GM12801 (cell line): Measurements from ENCODE around the gene WDR74.

Source experiments
- TF ChIP-seq, protein P1 (sequence below): IDR thresholded peaks from one replicate; pipeline ENCODE4 v1.5.1; 2011; ENCODE audit warnings: control low read depth; ENCODE audit not compliant: insufficient read length; ENCODE audit errors: extremely low read depth

WDR74 gene

DNA sequence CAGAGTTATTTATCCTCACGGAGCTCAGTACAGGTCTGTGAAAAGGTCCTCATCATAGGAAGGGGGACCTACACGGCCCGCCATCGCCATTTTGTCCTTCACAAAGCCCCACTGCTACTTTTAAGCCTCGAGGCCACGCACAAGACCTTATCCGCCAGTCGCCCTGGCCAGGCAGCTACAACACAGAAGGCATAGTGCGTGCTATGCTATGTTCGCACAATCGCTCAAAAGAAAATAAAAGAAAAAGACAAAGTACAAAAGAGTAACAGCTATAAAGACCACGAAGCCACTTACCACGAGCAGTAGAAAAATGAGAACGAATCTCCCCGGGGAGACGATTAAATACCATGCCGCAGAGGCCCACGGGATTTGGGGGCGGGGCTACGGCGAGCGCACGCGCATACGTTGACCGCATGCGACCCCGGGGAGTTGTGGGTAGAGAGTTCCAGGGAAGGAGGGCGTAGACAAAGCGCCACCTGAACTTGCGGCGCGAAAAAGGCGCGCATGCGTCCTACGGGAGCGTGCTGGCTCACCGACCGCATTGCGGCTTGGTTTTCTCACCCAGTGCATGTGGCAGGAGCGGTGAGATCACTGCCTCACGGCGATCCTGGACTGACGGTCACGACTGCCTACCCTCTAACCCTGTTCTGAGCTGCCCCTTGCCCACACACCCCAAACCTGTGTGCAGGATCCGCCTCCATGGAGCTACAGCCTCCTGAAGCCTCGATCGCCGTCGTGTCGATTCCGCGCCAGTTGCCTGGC lies 16.4 kb upstream of the WDR74 start:
- TF ChIP-seq, protein P1, sequence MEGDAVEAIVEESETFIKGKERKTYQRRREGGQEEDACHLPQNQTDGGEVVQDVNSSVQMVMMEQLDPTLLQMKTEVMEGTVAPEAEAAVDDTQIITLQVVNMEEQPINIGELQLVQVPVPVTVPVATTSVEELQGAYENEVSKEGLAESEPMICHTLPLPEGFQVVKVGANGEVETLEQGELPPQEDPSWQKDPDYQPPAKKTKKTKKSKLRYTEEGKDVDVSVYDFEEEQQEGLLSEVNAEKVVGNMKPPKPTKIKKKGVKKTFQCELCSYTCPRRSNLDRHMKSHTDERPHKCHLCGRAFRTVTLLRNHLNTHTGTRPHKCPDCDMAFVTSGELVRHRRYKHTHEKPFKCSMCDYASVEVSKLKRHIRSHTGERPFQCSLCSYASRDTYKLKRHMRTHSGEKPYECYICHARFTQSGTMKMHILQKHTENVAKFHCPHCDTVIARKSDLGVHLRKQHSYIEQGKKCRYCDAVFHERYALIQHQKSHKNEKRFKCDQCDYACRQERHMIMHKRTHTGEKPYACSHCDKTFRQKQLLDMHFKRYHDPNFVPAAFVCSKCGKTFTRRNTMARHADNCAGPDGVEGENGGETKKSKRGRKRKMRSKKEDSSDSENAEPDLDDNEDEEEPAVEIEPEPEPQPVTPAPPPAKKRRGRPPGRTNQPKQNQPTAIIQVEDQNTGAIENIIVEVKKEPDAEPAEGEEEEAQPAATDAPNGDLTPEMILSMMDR, result no peak

DNA sequence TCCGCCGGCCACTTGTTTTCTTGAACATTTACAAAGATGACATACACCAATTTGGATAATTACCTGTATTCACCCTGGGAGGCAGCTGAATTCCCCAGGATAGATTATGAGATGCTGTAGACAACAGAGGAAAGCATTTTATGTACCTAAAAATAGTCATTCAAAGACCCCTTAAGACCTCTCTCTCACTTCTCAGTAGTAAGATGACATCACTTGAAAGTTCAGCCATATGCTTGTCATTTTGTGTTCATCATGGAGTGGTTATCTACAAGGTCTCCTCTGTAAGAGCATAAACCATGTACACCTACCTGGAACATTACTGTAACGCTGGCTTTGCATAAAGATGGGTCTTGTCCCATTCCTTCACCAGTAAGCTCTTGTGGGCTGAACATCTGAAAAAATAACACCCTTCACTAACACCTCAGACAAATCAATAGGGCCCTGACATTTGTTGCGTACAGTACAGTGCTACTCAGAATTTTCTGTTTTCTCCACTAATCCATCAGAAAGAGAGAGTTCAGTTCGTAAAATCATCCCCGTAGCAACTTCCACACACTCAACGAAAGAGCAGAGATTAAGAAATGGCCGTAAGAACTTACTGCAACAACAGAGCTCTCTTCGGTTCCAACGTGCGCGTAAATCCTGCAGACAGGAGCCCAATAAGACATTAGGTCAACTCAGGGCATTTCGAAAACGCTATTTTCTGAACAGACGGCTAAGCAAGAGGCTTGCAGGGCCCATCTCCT lies 15.6 kb upstream of the WDR74 start:
- TF ChIP-seq, protein P1, result no peak

DNA sequence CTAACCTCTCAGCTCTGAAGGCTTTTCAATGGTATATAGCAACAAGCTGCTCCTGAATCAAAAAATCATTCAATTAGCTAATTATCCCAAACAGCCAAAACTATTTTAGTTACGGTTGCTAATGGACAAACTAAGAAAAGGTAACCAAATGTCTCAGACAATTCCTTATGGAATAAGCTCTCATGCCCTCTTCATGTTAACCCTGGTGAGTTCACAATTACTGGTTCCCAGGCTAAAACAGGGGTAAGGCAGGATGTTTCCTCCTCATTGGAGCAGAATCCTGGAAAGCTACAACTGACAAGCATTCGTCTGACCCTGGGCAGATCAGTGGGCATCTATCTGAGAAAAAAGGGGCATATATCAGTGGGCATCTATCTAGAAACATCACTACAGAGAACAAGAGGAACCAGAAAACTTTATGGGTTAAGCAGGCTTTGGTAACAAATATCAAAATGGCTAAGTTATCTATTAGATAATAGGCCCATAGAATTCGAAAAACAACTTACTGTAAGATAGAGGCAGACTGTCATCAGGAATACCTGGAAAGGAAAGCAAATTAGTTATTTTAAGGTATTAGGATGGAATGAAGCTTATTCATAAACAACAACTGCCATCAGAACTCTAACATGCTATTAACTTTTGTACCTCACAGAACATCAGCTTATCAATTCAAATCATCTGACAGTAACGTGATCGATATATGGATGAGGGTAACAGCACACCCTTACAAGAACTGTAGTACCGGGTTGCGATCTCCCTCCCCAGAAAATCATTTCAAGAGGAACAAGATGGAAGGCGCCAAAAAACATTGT lies 14.8 kb upstream of the WDR74 start:
- TF ChIP-seq, protein P1, result no peak

DNA sequence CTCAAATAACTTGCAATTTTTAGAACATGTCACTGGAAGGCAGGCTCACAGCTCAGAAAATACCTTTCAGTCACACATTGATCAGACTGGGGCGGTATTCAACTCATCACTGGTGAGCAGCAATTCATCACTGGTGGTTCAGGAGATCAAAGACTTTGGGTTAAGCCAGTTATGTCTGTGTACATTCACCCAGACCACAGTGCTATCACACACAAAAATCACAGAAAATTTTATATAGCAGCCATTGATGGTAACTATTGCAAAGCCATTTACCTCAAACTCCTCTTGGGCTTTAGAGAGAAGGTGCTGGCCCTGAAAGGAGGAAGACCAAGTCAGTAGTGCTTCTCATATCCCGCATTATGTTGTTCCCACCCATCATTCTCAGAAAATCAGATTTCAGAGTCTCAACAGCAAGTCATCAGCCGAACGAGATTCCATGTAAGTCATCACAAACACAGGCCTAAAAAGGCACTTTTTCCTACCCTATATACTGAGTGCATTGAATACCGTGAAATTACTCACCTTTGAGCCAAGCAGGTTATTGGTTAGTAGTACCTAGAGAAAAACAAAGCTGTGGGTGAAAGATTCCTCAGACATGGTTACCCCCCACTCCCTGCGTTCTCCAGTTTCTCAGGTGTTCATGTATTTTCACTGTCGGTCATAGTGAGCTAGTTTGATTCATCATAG lies 14.0 kb upstream of the WDR74 start:
- TF ChIP-seq, protein P1, result no peak

DNA sequence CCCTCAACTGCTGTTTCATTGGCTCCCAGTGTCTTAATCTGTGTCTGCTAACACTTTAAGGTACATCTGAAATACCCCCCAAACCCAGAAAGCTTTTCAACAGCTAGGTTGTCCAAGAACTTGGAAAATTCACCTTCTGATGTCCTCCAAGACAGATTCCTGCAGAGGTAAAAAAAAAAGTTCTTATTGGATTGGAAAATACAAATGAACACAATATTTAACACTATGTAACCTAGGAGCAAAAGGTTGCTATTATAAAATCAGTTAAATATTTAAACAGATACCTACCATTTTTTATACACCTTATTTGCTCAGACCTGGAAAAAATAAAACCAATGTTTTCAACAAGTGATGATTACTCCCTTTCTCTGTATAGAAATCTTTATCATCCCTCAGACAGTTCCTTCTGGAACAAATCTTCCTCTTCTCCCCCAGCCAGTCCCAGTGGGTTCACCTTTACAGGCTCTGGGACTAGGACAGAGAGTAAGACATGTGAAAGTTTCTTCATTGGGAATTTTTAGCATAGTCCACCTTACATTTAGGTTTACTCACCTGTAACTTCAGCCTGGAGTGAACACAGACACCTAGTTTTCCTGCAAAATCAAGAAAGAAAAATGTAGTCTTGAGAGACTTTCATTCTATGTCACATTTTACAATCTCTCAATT lies 13.3 kb upstream of the WDR74 start:
- TF ChIP-seq, protein P1, result no peak

DNA sequence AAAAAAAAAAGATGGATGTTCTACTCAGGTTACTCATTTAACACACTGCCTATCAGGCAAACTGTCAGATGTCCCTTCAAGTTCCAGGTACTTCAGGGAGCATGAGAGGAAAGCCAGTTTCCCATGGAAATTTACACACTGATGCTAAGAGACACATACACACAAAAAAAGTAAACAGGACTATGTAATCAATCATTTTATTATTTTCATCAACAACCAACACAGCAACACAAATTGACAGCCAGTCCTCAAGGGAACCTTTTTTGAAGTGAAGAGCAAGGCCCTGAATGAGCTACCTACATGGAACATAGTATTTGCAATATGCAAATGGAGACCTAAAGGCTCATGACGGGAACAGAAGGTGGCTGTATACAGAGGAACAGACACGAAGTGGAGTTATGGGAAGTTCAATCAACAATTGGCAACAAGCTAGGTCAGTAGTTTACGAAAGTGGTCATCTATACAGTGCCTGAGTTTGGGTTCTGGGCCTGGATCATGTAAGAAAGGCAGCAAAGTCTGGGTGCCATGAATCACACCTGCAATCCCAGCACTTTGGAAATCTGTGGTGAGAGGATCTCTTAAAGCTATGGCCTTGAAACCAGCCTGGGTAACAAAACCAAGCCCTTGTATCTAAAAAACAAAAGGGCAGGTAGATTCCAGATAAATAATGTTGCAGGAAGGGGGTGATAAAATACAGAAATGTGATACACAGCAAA lies 12.6 kb upstream of the WDR74 start:
- TF ChIP-seq, protein P1, result no peak
